ENCODE results near the gene FAM171A2.

GRCh38 chr17:44353672-44354331 lies 9.9 kb downstream of the FAM171A2 start:
- TF ChIP-seq CTCF (conservative IDR thresholded peaks at IDR 0.05 in 1 of 2, IDR thresholded peaks at IDR 0.05 in 1 of 2; ENCODE audit: low read depth in 1 of 2, low read length in 2 of 2) (no peak), EZH2 (IDR thresholded peaks at IDR 0.05; ENCODE audit: low read length, missing control alignments) (no peak)

Measured in fibroblast of lung (primary cell).